HS-27A (cell line): ENCODE data around the gene ECI2.
"Not testable (repeated sequence)": the region's sequence is repeated elsewhere in the genome, so short reads cannot be mapped to it uniquely, and the experiment has no call there.

Source experiments
- DNase-seq: peaks from one replicate; pipeline ENCODE4 v3.0.0-alpha.2; 2012; ENCODE audit warnings: low read depth, missing footprints

The ECI2 gene

GRCh38 chr6:4101298-4101697, 34.1 kb downstream of the ECI2 start:
- no peak for DNase-seq

DNA sequence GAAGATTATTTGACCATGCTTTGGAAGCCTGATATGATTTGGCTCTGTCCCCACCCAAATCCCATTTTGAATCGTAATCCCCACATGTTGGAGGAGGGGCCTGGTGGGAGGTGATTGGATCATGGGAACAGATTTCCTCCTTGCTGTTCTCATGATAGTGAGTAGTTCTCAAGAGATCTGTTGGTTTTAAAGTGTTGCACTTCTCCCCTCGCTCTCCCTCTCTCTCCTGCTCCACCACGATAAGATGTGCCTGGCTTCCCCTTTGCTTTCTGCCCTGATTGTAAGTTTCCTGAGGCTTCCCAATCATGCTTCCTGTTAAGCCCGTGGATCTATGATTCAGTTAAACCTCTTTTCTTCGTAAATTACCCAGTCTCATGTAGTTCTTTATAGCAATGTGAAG, 34.7 kb downstream of the ECI2 start:
- no peak for DNase-seq

- no peak for DNase-seq
Observed at GRCh38 chr6:4093288-4093687, 42.1 kb downstream of the ECI2 start.

DNA sequence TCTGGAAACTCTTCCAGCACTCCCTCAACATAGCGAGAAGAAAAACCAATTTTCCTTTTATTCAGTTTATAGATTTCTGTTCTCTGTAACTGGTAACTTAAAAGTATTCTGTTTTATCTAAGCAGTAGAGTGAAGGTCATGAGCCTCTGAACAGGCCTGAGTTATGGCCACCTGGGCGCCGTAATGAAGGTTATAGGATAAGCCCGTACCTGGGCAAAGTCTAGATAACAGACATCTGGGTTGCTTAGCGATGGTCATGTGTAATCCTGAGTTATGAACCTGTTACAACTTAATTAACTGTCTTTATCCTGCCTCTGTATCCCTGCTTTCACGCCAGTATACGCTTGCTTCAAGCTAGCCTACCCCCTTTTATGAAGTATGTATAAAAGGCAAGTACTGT, 43.4 kb downstream of the ECI2 start:
- DNase-seq = no peak

DNA sequence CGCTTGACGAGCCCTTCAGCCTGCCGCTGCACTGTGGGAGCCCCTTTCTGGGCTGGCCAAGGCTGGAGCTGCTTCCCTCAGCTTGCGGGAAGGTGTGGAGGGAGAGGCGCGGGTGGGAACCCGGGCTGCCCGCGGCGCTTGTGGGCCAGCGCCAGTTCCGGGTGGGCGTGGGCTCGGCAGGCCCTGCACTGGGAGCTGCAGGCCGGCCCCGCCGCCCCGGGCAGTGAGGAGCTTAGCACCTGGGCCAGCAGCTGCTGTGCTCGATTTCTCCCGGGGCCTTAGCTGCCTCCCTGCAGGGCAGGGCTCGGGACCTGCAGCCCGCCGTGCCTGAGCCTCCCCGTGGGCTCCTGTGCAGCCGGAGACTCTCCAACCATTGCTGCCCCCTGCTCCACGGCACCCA, 45.3 kb downstream of the ECI2 start:
- DNase-seq = not testable (repeated sequence)

DNA sequence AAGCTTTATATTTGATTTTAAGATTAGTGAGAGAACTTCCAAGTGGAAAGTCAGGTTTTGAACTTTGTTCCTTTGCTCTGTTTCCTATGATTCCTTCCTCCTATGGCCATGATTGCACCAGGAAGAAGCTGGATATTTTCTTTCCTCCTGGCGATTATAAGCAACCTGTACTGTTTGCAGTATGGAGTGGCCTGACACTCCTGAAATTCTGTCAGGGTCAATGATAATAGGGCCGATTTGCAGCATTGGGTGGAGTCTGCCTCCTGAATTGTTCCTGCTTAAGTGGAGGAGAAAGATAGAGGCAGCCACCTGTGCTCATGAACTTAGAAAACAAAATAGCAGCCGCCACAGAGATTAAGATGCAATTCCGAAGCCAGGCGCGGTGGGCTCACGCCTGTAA, 46.7 kb downstream of the ECI2 start:
- no peak for DNase-seq

- no peak for DNase-seq
Observed at GRCh38 chr6:4085332-4085700, 50.1 kb downstream of the ECI2 start.

GRCh38 chr6:4084444-4085331, 50.7 kb downstream of the ECI2 start:
- no peak for DNase-seq

DNA sequence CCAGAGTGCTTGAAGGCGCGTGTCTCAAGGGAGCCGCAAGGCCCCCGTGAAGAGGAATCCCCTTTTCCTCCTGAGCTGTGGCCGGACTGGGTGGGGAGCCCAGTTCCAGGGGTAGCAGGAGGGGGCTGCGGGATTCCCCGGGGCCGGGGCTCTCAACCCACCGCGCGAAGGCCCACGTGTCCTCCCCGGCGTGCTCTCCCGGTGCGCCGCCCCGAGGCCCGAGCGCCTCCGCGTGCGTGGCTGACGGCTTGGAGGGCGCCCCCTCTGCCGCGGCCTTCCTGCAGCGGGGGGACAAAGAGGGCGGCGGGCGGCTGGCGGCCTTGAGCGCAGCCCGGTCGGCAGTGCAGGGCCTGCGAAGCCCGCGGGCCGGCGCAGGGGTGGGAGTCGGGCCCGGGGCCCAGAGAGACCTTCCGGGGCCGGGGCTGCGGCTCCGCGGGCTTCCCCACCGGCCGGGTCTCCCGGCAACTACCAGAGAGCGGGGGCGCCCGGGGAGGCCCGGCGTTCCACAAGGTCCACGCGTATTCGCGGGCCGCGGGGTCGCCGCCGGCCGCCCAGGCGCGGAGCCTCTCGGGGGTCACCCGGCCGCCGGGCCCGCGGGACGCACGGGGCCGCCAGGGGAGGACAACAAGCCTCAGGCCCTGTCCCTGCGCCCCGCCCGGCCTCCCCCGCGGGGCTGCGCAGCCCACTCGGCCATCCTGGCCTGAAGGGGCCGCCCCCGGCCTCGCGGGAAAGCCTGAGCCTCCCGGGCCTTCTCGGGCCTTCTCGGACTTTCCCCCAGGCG, 56.5 kb downstream of the ECI2 start, which contains the start of gene FAM217A:
TSS of gene FAM217A (minus strand) at position 447 of the 781 bp plus-strand sequence. CDS start 1,723 bp downstream, outside the sequence.
- no peak for DNase-seq

GRCh38 chr6:4074478-4075235, 60.7 kb downstream of the ECI2 start:
- DNase-seq = no peak

GRCh38 chr6:4071330-4071729, 64.0 kb downstream of the ECI2 start:
- no peak for DNase-seq

GRCh38 chr6:4069199-4069598, 66.2 kb downstream of the ECI2 start:
- DNase-seq = no peak

GRCh38 chr6:4067673-4068072, 67.7 kb downstream of the ECI2 start:
- no peak for DNase-seq

DNA sequence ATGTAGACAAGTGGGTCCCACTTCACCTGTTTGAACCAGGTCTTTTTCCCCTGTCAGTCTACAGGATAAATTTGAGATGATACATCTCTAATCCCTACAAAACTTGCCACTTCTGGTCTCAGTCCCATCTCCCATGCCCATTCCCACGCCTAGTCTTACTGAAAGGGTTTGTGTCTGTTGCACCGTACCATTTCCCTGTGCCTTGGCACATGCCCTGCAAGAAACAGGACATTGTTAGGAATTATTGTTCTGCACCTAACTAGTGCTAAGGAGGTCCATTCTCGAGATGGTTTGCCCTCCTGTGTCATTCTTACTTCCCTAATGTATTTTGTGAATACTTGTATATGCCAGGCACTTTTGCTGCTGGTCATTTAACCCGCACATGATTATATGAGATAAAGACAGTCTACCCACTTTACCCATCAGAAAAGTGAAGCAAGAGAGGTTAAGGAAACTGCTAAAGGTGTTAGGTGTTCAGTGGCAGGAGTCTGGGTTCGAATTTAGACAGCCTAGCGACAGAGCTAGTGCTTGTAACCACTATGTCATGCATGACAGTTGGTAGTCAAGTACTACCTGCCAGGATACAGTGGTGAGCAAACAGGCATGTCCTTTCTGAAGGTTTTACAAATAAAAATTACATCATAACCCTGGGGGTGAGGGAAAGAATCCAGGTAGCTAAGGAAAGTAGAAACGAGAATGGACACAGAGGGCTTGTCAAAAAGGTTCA, 69.2 kb downstream of the ECI2 start:
- no peak for DNase-seq
